ENCODE data around the gene ABCB1. TPM values are rescaled to one million over a fixed set of nuclear protein-coding genes. Genes with fewer than 3 reads are reported as not detected.

The ABCB1 gene
- total RNA-seq, 2 donors from 2014 or later, result 1.5 to 3.0 TPM

DNA sequence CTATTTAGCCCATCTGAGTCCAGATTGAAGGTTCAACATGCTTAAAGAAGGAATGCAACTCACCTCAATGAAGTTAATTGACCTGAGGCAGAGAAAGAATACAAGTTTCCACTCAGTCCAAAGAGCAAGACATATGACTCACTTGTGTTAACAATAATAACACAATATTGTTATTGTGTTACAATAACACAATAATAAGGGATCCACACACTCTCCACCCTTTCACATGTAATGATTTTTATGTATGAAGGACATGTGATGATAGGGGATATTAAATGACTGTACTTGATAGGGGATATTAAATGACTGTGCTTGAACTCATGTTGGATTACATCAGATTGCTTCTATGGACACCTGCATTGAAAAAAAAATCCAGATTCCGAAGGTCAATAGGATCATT lies 3.6 kb upstream of the ABCB1 start:
- TF ChIP-seq, protein P1, sequence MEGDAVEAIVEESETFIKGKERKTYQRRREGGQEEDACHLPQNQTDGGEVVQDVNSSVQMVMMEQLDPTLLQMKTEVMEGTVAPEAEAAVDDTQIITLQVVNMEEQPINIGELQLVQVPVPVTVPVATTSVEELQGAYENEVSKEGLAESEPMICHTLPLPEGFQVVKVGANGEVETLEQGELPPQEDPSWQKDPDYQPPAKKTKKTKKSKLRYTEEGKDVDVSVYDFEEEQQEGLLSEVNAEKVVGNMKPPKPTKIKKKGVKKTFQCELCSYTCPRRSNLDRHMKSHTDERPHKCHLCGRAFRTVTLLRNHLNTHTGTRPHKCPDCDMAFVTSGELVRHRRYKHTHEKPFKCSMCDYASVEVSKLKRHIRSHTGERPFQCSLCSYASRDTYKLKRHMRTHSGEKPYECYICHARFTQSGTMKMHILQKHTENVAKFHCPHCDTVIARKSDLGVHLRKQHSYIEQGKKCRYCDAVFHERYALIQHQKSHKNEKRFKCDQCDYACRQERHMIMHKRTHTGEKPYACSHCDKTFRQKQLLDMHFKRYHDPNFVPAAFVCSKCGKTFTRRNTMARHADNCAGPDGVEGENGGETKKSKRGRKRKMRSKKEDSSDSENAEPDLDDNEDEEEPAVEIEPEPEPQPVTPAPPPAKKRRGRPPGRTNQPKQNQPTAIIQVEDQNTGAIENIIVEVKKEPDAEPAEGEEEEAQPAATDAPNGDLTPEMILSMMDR (IDR thresholded peaks at IDR 0.05), result no peak
- H3K27ac ChIP-seq, result no peak overlapping the region
- no peaks in the 10 kb centered on the region for H3K27me3 ChIP-seq
- no peak overlapping the region for H3K4me3 ChIP-seq
- no peaks in the 10 kb centered on the region for H3K9me3 ChIP-seq
- H3K36me3 ChIP-seq, result no peaks in the 10 kb centered on the region
- no peak for DNase-seq (ENCODE audit: low spot score)
- peaks cover 0 to 9% of the 10 kb centered on the region in 2 donors for H3K4me1 ChIP-seq

DNA sequence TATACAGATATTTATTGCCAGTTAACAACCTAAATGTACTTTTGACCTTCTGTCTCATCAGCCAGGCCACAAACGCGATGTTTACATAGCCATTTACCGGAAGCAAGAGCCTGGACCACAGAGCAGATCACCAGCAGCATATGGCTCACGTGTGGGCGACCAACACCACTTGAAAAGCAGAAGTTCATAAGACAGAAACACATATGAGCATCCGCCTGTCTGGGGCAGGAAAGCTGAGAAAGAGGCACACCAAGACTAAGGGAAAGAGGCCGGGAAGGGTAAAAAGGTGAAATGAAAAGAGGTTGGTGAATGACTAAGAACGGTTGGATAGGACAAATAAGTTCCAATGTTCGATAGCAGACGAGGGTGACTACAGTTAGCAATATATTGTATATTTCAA lies 1.3 kb downstream of the ABCB1 start:
- DNase-seq (ENCODE audit: low spot score), result no peak
- Histone ChIP-seq H3K4me3 (no peak overlapping the region), H3K36me3 (no peaks in the 10 kb centered on the region), H3K27me3 (no peaks in the 10 kb centered on the region), H3K4me1 (peaks cover 0 to 9% of the 10 kb centered on the region in 2 donors), H3K27ac (no peak overlapping the region), H3K9me3 (no peaks in the 10 kb centered on the region)
- TF ChIP-seq, protein P1 (IDR thresholded peaks at IDR 0.05), result no peak

DNA sequence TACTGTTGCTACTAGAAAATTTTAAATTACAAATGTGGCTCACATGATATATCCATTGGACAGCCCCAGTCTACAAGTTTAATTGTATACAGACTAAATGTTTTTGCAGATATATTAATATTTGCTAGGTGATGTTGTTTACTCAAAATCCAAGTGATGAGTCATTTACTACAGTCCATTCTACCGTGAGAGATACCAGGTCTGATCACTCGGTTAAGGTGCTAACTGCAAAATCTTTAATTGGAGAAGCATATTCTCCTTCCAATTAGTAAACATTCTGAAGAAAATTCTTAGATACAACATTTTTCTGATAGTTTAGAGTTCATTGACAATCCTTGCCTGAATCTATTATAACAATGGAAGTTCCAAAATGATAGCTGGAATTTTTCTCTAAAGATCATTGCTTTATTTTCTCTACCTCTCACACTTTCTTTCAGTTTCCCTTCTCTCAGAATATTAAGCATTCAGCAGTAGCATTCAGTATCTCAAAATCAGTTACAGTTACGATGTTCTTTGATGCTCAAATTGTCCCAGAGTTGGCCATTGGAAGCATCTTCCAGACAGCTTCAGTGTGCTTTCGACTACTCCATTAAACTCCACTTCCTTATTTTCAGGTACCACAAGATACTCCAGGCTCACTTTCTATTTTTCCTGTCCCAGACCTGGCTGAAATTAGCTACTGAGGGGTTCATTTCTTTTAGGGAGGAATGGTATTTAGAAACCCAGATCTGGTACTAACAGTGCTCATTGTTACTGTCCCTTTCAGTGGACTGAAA lies 2.3 kb downstream of the ABCB1 start:
- Histone ChIP-seq H3K27me3 (no peaks in the 10 kb centered on the region), H3K27ac (no peak overlapping the region), H3K9me3 (no peaks in the 10 kb centered on the region), H3K4me1 (peaks cover 0 to 9% of the 10 kb centered on the region in 2 donors), H3K4me3 (no peak overlapping the region), H3K36me3 (no peaks in the 10 kb centered on the region)
- DNase-seq (ENCODE audit: low spot score), result no peak
- TF ChIP-seq, protein P1 (IDR thresholded peaks at IDR 0.05), result no peak

DNA sequence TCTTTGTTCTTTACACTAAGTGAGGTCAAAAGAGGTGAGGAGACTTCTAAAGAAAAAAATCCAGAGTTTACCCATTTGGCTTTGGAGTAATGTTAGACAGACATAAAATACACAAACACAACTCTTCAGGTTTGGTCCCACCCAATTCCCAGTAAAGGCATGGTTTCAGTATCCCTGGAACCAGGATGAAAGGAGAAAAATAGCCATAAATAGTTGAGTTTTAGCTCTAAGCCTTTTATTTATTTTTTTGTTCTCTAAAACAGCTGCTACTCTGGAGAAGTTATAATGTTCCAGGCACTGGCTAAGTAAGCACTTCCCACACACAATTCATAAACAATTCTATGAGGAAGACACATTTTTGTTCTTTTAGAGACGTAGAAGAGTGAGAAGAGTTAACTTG lies 4.0 kb downstream of the ABCB1 start:
- TF ChIP-seq, protein P1 (IDR thresholded peaks at IDR 0.05), result no peak

DNA sequence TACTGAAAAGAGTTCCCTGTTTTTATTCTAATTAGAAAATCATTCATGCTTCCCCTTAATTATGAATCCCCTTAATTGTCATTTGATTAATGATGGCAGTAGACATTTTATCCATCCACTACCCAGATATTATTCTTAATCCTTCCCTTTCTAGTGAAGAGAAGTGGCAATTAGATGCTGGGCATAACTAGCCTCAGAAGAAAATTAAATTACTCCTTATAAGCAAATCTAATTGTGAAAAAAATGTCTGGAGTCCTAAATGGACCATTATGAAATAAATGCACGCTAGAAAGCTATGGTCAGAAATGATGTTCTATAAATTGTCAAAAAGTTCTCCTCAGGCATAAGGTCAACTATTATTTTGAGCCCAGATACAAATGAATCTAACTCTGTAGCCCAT lies 4.5 kb downstream of the ABCB1 start:
- no peaks in the 10 kb centered on the region for H3K27me3 ChIP-seq
- no peak for DNase-seq (ENCODE audit: low spot score)
- peaks cover 0 to 9% of the 10 kb centered on the region in 2 donors for H3K4me1 ChIP-seq
- H3K9me3 ChIP-seq, result no peaks in the 10 kb centered on the region
- no peaks in the 10 kb centered on the region for H3K36me3 ChIP-seq
- H3K27ac ChIP-seq, result no peak overlapping the region
- TF ChIP-seq, protein P1 (IDR thresholded peaks at IDR 0.05), result no peak
- H3K4me3 ChIP-seq, result no peak overlapping the region

More for the DNA sequence above, 4.0 kb downstream of the ABCB1 start:
- no peak for DNase-seq (ENCODE audit: low spot score)
- H3K4me3 ChIP-seq, result no peak overlapping the region
- H3K27me3 ChIP-seq, result no peaks in the 10 kb centered on the region
- no peaks in the 10 kb centered on the region for H3K9me3 ChIP-seq
- H3K4me1 ChIP-seq, result peaks cover 0 to 9% of the 10 kb centered on the region in 2 donors
- H3K36me3 ChIP-seq, result no peaks in the 10 kb centered on the region
- H3K27ac ChIP-seq, result no peak overlapping the region

DNA sequence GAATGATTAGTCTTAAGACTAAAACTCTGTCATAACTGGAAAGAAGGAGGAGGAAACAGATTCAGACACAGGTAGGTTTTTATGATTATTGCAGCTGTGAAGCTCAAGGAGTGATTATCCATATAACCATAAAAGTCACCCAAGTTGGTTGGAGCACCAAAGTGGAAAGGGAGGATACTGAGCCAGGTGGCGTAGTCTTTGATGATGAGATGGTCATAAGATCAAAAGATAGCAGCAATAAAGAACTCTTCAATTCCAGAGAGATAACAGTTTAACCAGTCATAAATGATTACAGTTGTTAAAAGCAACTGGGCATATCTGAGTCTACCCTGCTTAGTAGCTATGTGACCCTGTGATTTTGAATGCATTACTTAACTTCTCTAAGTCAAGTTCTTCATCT lies 8.4 kb downstream of the ABCB1 start:
- TF ChIP-seq, protein P1 (IDR thresholded peaks at IDR 0.05), result no peak
- H3K27ac ChIP-seq, result no peak overlapping the region
- H3K4me1 ChIP-seq, result no peaks in the 10 kb centered on the region
- no peak for DNase-seq (ENCODE audit: low spot score)
- no peak overlapping the region for H3K4me3 ChIP-seq
- H3K9me3 ChIP-seq, result no peaks in the 10 kb centered on the region
- no peaks in the 10 kb centered on the region for H3K27me3 ChIP-seq
- no peaks in the 10 kb centered on the region for H3K36me3 ChIP-seq

Data from right atrium auricular region (tissue), 2 donors.